HG03521 (cell line): Measurements from ENCODE around the gene MYL12B.
"Not testable (repeated sequence)": the region's sequence is repeated elsewhere in the genome, so short reads cannot be mapped to it uniquely, and the experiment has no call there.

Source experiments
- ATAC-seq: cut with Tn5 transposase; IDR thresholded peaks from one replicate; pipeline ENCODE4 v1.9.1; 2021; ENCODE audit warnings: mild to moderate bottlenecking, moderate library complexity; ENCODE audit not compliant: unreplicated experiment

The MYL12B gene

GRCh38 chr18:3261373-3262233, at the start of gene MYL12B:
MYL12B (plus strand) TSS chr18:3262133; CDS start chr18:3272899, 10,766 bp downstream.
- ATAC-seq = peak; percentile 73

- no peak for ATAC-seq
Measured at GRCh38 chr18:3212657-3213056, 49.3 kb upstream of the MYL12B start.

GRCh38 chr18:3213300-3214059, 48.5 kb upstream of the MYL12B start:
- ATAC-seq = no peak

GRCh38 chr18:3214855-3215637, 46.9 kb upstream of the MYL12B start:
- no peak for ATAC-seq

GRCh38 chr18:3216987-3217386, 44.9 kb upstream of the MYL12B start:
- ATAC-seq = no peak

GRCh38 chr18:3217948-3218647, 43.8 kb upstream of the MYL12B start:
- ATAC-seq = no peak

- ATAC-seq = no peak
Measured at GRCh38 chr18:3218819-3219218, 43.1 kb upstream of the MYL12B start.

GRCh38 chr18:3219241-3219630, 42.7 kb upstream of the MYL12B start:
- no peak for ATAC-seq

GRCh38 chr18:3219631-3220335, 42.1 kb upstream of the MYL12B start, which contains the start of gene MYOM1:
MYOM1 (minus strand) TSS chr18:3219968; CDS start chr18:3215223, 4,745 bp downstream.
- no peak for ATAC-seq

GRCh38 chr18:3220868-3221267, 41.1 kb upstream of the MYL12B start:
- ATAC-seq = not testable (repeated sequence)

GRCh38 chr18:3221496-3221895, 40.4 kb upstream of the MYL12B start:
- ATAC-seq = no peak

GRCh38 chr18:3223356-3223755, 38.6 kb upstream of the MYL12B start:
- no peak for ATAC-seq

- ATAC-seq = no peak
Measured at GRCh38 chr18:3224223-3224622, 37.7 kb upstream of the MYL12B start.

- no peak for ATAC-seq
Measured at GRCh38 chr18:3225588-3225987, 36.3 kb upstream of the MYL12B start.

GRCh38 chr18:3226048-3226447, 35.9 kb upstream of the MYL12B start:
- no peak for ATAC-seq

- no peak for ATAC-seq
Measured at GRCh38 chr18:3230401-3231334, 31.3 kb upstream of the MYL12B start.

GRCh38 chr18:3233004-3233403, 28.9 kb upstream of the MYL12B start:
- no peak for ATAC-seq

- ATAC-seq = no peak
Measured at GRCh38 chr18:3233433-3234168, 28.3 kb upstream of the MYL12B start.
